Spleen (tissue), 11 donors: ENCODE measurements around the gene FGD6. TPM values are rescaled to one million over a fixed set of nuclear protein-coding genes. Genes with fewer than 3 reads are reported as not detected.

Experiments
- DNase-seq: peaks from one replicate; pipeline ENCODE4 v3.0.0-alpha.2; 2020
- H3K27ac ChIP-seq, 8 donors: fragments of 200-600 bp; sonication (generic) in 7 of 8; 1 replicate in 4 of 8; 2 replicates in 4 of 8; pipeline versions ENCODE4 v1.5.0 to v1.8.0; 2016 to 2021; ENCODE audit warnings: inconsistent platforms in 4 of 8, mild to moderate bottlenecking in 4 of 8, moderate library complexity in 1 of 8
- H3K27me3 ChIP-seq, 7 donors: fragments of 200-600 bp; sonication (generic) in 6 of 7; replicated peaks in 1 of 7; 1 replicate in 4 of 7; 2 replicates in 3 of 7; pipeline versions ENCODE4 v1.5.0 to v1.8.0; 2016 to 2021; ENCODE audit warnings: inconsistent platforms in 3 of 7, mild to moderate bottlenecking in 1 of 7
- H3K36me3 ChIP-seq, 6 donors: fragments of 200-600 bp; sonication (generic) in 5 of 6; 1 replicate in 4 of 6; 2 replicates in 2 of 6; pipeline versions ENCODE4 v1.5.0 to v1.8.0; 2016 to 2021; ENCODE audit warnings: inconsistent platforms in 2 of 6
- H3K4me1 ChIP-seq, 6 donors: fragments of 200-600 bp; sonication (generic) in 5 of 6; 1 replicate in 3 of 6; 2 replicates in 3 of 6; pipeline versions ENCODE4 v1.5.0 to v1.8.0; 2016 to 2021; ENCODE audit warnings: inconsistent platforms in 3 of 6
- H3K4me3 ChIP-seq, 8 donors: fragments of 200-600 bp; sonication (generic) in 7 of 8; 1 replicate in 4 of 8; 2 replicates in 4 of 8; pipeline versions ENCODE4 v1.5.0 to v1.8.0; 2016 to 2021; ENCODE audit warnings: inconsistent platforms in 4 of 8, mild to moderate bottlenecking in 4 of 8, moderate library complexity in 2 of 8
- H3K9me3 ChIP-seq, 8 donors: fragments of 200-600 bp; sonication (generic) in 7 of 8; 1 replicate in 4 of 8; 2 replicates in 4 of 8; pipeline versions ENCODE4 v1.5.0 to v1.8.0; 2016 to 2021; ENCODE audit warnings: inconsistent platforms in 4 of 8
- POLR2A ChIP-seq, 3 donors: fragments of 450-650 bp; IDR thresholded peaks; one replicate each; pipeline ENCODE4 v1.5.1; 2017; ENCODE audit warnings: antibody characterized with exemption in 3 of 3, mild to moderate bottlenecking in 1 of 3
- POLR2AphosphoS5 ChIP-seq, 3 donors: sonication (generic); formaldehyde crosslinking; IDR thresholded peaks; one replicate each; pipeline ENCODE4 v1.5.1; 2017; ENCODE audit warnings: antibody characterized with exemption in 3 of 3
- WGBS, 5 donors: extraction: QIAGEN DNeasy Blood & Tissue Kit in 3 of 5; methylation state at CpG; one replicate each; pipeline versions ENCODE4 v1.1.5 to v1.1.7; 2013 to 2018; 5-methylcytosine and 5-hydroxymethylcytosine counted together
- intact Hi-C: fragments of 100-400 bp; cut with DNase I; formaldehyde crosslinking; loops from one replicate; pipeline ENCODE4 v1.15.0; 2023; ENCODE audit warnings: low total_unique reads
- polyA plus RNA-seq, 3 donors: library from polyadenylated mRNA; stranded (reverse); fragments of 200-250 nt; gene quantifications; one replicate each; pipeline ENCODE4 v1.2.1, GENCODE V29; 2013
- total RNA-seq, 7 donors: library from RNA; depleted of rRNA in 3 of 7; stranded (reverse); fragments of >200 nt in 3 of 7; fragmentation: NEBNext Ultra II Directional in 4 of 7; extraction: Animal tissue kit (Norgen Biotek cat#: 25700) in 4 of 7; gene quantifications; one replicate each; pipeline versions ENCODE4 v1.1.0 to v1.2.1, GENCODE V29; 2016 to 2021
- TF ChIP-seq, protein P1 (sequence below), 11 experiments: fragments of 200-600 bp in 7 of 11; fragments of 450-650 bp in 4 of 11; sonication (generic) in 4 of 11; IDR thresholded peaks in 8 of 11; conservative IDR thresholded peaks in 3 of 11; 1 replicate in 7 of 11; 2 replicates in 4 of 11; pipeline versions ENCODE4 v1.4.0 to v1.8.0; 2016 to 2021; ENCODE audit warnings: antibody characterized with exemption in 11 of 11, inconsistent platforms in 4 of 11, mild to moderate bottlenecking in 1 of 11
- donor health status: healthy with polysubstance abuse.
- donor health status: DM: no; HTN: no; CAD: no; lungs with moderate emphysema.
- donor health status: DM: no; HTN: no; CAD: no.
- donor health status: Bipolar disorder and iron deficiency.
- donor health status: healthy.
- donor health status: DM: no; HTN: no; CAD: no.
- donor health status: DM: yes; HTN: yes; CAD: no.

FGD6 gene
- total and polyA plus RNA-seq, 10 donors: 0.78 to 13.0 (median 10.4) TPM

DNA sequence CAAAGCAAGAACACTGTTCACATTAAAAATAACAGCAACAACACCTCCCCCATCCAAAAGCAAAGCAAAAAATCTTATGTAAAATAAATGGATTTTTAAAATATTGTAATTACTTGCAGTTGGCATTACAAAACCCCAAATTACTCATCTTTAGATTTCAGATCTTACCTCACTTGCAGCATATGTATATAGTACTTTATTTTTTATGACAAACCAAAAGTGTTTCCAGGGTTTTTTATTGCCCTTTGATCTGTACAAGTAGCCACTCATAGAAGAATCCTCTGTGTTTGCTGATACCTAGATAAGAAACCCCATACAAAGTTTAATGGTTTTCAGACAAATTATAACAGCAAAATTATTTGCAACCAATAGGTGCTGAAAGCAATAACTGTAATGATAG, 131.7 kb downstream of the FGD6 start:
- DNase-seq: no peak
- TF ChIP-seq POLR2A (IDR thresholded peaks at IDR 0.05) (no peak), POLR2AphosphoS5 (IDR thresholded peaks at IDR 0.05) (no peak)
- TF ChIP-seq, protein P1, sequence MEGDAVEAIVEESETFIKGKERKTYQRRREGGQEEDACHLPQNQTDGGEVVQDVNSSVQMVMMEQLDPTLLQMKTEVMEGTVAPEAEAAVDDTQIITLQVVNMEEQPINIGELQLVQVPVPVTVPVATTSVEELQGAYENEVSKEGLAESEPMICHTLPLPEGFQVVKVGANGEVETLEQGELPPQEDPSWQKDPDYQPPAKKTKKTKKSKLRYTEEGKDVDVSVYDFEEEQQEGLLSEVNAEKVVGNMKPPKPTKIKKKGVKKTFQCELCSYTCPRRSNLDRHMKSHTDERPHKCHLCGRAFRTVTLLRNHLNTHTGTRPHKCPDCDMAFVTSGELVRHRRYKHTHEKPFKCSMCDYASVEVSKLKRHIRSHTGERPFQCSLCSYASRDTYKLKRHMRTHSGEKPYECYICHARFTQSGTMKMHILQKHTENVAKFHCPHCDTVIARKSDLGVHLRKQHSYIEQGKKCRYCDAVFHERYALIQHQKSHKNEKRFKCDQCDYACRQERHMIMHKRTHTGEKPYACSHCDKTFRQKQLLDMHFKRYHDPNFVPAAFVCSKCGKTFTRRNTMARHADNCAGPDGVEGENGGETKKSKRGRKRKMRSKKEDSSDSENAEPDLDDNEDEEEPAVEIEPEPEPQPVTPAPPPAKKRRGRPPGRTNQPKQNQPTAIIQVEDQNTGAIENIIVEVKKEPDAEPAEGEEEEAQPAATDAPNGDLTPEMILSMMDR (IDR thresholded peaks at IDR 0.05 in 8 of 11, conservative IDR thresholded peaks at IDR 0.05 in 3 of 11): no peak
- Histone ChIP-seq H3K4me1 (peaks cover 0 to 7% (median 2%) of the 10 kb centered on the region in 6 donors), H3K9me3 (no peaks in the 10 kb centered on the region), H3K4me3 (no peak overlapping the region), H3K36me3 (no peaks in the 10 kb centered on the region), H3K27ac (peak overlapping the region in 1 of 8 donors; percentile 47), H3K27me3 (no peaks in the 10 kb centered on the region)
- intact Hi-C loops: no loop called here

DNA sequence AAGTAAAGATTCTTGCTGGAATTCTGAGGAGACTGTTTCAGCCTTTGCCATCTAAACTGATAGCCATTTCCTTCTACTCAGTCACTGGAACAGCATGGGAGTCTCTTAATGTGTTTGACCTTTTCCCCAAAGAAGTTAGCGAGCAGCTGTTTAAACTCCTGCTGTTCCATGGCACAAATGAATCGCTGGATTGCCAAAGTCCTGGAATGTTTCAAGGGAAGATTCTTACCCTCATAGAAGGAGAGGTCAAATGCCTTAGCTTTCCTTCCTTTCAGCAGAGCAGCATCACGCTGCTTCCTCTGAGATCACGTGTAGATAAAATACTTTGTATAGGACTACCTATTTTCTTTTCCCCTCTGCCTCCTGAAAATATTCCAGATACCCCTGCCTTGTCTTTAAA, 133.3 kb downstream of the FGD6 start:
- no peaks in the 10 kb centered on the region for H3K27me3 ChIP-seq
- DNase-seq: no peak
- WGBS, 5 donors: 42 to 69% (median 58%) methylated on average over 4 of the region's 4 CpGs
- peak overlapping the region in 6 of 8 donors; percentile 2 to 47 (median 19) for H3K27ac ChIP-seq
- intact Hi-C loops: no loop called here
- H3K4me3 ChIP-seq: no peak overlapping the region
- TF ChIP-seq, protein P1 (IDR thresholded peaks at IDR 0.05 in 8 of 11, conservative IDR thresholded peaks at IDR 0.05 in 3 of 11): no peak
- peak in 1 of 3 donors; percentile 62 for TF ChIP-seq POLR2AphosphoS5 (IDR thresholded peaks at IDR 0.05)
- H3K9me3 ChIP-seq: no peaks in the 10 kb centered on the region
- peaks cover 0 to 7% (median 2%) of the 10 kb centered on the region in 6 donors for H3K4me1 ChIP-seq
- no peaks in the 10 kb centered on the region for H3K36me3 ChIP-seq

DNA sequence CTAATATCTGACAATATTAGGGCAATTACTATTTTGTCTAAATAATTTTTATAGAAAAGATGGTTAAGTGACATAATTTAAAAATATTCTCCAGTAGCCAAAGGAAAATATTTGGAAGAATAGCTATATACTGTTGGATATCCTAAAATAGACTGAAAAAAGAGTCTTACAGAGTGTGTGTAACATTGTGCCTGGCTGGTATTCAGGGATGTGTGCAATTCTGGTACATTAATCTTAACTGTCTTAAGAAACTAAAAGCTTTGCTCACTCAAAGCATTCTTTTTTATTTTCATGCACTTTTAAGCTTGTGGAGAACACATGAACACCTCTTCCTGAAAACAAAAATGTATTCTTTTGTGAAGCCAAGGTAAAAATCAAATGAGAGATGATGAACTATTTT, 133.8 kb downstream of the FGD6 start:
- H3K4me3 ChIP-seq: no peak overlapping the region
- peaks cover 0 to 7% (median 2%) of the 10 kb centered on the region in 6 donors for H3K4me1 ChIP-seq
- no peaks in the 10 kb centered on the region for H3K27me3 ChIP-seq
- no peaks in the 10 kb centered on the region for H3K9me3 ChIP-seq
- TF ChIP-seq, protein P1 (IDR thresholded peaks at IDR 0.05 in 8 of 11, conservative IDR thresholded peaks at IDR 0.05 in 3 of 11): no peak
- TF ChIP-seq POLR2AphosphoS5 (IDR thresholded peaks at IDR 0.05): no peak
- TF ChIP-seq POLR2A (IDR thresholded peaks at IDR 0.05): no peak
- H3K27ac ChIP-seq: peak overlapping the region in 5 of 8 donors; percentile 1 to 47 (median 23)
- intact Hi-C loops: no loop called here
- H3K36me3 ChIP-seq: no peaks in the 10 kb centered on the region
- no peak for DNase-seq

DNA sequence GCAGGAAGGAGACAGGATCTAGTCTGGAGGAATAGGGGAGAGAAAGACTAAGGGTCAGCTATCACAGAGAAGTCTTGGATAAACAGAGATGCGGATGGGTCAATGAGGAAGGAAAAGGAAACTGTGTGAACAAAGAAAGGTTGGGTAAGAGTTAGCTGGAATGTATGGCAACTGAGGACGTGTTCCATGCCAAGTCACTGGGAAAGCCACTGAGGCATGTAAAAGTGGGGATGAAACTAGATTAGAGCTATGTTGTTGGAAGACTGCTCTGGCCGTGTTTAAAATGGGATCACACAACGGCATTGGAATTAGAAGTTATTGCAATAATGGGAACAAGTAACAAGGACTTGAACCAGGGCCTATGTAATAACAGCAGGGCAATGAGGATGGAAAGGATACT, 139.9 kb downstream of the FGD6 start:
- H3K4me3 ChIP-seq: no peak overlapping the region
- WGBS, 5 donors: 75 to 90% (median 80%) methylated on average over 4 of the region's 4 CpGs
- intact Hi-C loops: no loop called here
- no peaks in the 10 kb centered on the region for H3K27me3 ChIP-seq
- peaks cover 0 to 12% (median 8%) of the 10 kb centered on the region in 6 donors for H3K4me1 ChIP-seq
- no peaks in the 10 kb centered on the region for H3K9me3 ChIP-seq
- DNase-seq: no peak
- H3K36me3 ChIP-seq: no peaks in the 10 kb centered on the region
- H3K27ac ChIP-seq: no peak overlapping the region
- no peak for TF ChIP-seq POLR2AphosphoS5 (IDR thresholded peaks at IDR 0.05)
- no peak for TF ChIP-seq POLR2A (IDR thresholded peaks at IDR 0.05)
- TF ChIP-seq, protein P1 (IDR thresholded peaks at IDR 0.05 in 8 of 11, conservative IDR thresholded peaks at IDR 0.05 in 3 of 11): no peak
